Measurements from ENCODE around the gene SCGB1C2.

SCGB1C2 gene

GRCh38 chr17:173166-173911 lies 36.0 kb downstream of the SCGB1C2 start:
- DNase-seq = no peak

GRCh38 chr17:177155-177554 lies 39.8 kb downstream of the SCGB1C2 start:
- no peak for DNase-seq

GRCh38 chr17:177762-178161 lies 40.4 kb downstream of the SCGB1C2 start:
- no peak for DNase-seq

- no peak for DNase-seq
These were observed 41.1 kb downstream of the SCGB1C2 start for GRCh38 chr17:178292-179065.

- no peak for DNase-seq
These were observed 41.7 kb downstream of the SCGB1C2 start for GRCh38 chr17:179066-179432.

GRCh38 chr17:179781-180380 lies 42.5 kb downstream of the SCGB1C2 start:
- no peak for DNase-seq

GRCh38 chr17:180381-181244 lies 43.2 kb downstream of the SCGB1C2 start:
- no peak for DNase-seq

GRCh38 chr17:181245-182049 lies 44.1 kb downstream of the SCGB1C2 start, which contains the start of gene DOC2B:
Gene DOC2B, minus strand, starts transcription at chr17:181650. Its CDS starts 171 bp downstream, at chr17:181479.
- no peak for DNase-seq

- no peak for DNase-seq
These were observed 44.8 kb downstream of the SCGB1C2 start for GRCh38 chr17:182050-182751.

- no peak for DNase-seq
These were observed 45.7 kb downstream of the SCGB1C2 start for GRCh38 chr17:183021-183420.

GRCh38 chr17:185445-186138 lies 48.2 kb downstream of the SCGB1C2 start:
- no peak for DNase-seq

- DNase-seq = no peak
These were observed 49.8 kb downstream of the SCGB1C2 start for GRCh38 chr17:187130-187529.

All from NCI-H1436 treated with DMSO at 0.1 percent for 48 hours (cell line).